ENCODE results near the gene LRRC36.

The LRRC36 gene

DNA sequence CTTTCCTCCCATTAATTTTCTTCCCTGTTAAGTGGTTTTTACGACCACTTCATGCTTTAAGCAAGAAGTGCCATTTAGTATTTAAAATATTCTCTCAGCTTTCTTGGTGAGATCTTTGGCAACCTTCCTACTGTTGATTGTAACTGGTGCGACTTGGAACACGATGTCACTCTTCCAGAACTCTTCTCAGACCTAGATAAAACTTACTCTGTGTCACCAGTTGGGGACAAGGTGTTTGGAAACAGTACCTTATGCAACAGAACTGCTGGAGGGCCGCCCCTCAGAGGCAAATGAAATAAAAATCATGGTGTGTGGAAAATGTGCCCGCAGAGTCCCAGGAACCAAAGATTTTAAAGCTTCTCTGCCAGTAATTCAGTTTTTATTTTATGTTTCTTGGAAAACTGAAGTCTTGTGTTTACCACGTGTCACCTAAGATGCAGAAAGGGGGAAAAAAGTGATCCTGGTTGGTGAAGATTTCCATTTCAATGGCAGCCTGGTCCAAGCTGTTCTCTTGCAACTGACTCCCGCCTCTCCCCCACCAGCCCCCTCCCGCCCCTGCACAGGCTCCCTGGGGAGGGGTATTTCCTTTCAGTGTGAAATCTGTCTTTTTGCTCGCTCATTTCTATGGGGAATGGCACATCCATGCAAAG, 97.1 kb downstream of the LRRC36 start:
- H3K4me3 ChIP-seq (ENCODE audit: low read depth, low read length), result no peak overlapping the region
- DNase-seq (ENCODE audit: low read depth, low spot score), result no peak
- TF ChIP-seq, protein P1, sequence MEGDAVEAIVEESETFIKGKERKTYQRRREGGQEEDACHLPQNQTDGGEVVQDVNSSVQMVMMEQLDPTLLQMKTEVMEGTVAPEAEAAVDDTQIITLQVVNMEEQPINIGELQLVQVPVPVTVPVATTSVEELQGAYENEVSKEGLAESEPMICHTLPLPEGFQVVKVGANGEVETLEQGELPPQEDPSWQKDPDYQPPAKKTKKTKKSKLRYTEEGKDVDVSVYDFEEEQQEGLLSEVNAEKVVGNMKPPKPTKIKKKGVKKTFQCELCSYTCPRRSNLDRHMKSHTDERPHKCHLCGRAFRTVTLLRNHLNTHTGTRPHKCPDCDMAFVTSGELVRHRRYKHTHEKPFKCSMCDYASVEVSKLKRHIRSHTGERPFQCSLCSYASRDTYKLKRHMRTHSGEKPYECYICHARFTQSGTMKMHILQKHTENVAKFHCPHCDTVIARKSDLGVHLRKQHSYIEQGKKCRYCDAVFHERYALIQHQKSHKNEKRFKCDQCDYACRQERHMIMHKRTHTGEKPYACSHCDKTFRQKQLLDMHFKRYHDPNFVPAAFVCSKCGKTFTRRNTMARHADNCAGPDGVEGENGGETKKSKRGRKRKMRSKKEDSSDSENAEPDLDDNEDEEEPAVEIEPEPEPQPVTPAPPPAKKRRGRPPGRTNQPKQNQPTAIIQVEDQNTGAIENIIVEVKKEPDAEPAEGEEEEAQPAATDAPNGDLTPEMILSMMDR (IDR thresholded peaks at IDR 0.05; ENCODE audit: low read depth, low read length), result no peak
- in situ Hi-C loops (cut with HindIII; ENCODE audit: low sequenced_read_pairs), result no loop called here

DNA sequence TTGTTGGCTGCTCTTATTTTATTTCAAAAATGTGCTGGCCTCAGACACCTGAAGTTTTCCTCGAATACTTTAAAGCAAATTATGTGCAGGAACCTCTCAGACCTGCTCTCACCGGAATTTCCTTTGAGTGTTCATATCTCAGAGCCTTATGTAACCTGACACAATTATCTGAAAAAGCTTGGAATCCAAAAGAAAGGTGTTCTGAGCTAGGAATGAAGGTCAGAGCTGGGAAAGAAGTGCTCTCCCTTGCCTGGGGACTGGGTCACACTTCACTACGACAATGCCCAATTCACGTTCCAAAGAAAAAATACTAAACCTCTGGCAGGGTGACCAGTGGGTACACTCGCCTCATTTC, 97.6 kb downstream of the LRRC36 start:
- no peak overlapping the region for H3K4me3 ChIP-seq (ENCODE audit: low read depth, low read length)
- DNase-seq (ENCODE audit: low read depth, low spot score), result no peak
- in situ Hi-C loops (cut with HindIII; ENCODE audit: low sequenced_read_pairs), result no loop called here
- TF ChIP-seq, protein P1 (IDR thresholded peaks at IDR 0.05; ENCODE audit: low read depth, low read length), result no peak

GRCh38 chr16:67425061-67425460, 98.4 kb downstream of the LRRC36 start:
- no peak overlapping the region for H3K4me3 ChIP-seq (ENCODE audit: low read depth, low read length)
- no peak for DNase-seq (ENCODE audit: low read depth, low spot score)
- TF ChIP-seq, protein P1 (IDR thresholded peaks at IDR 0.05; ENCODE audit: low read depth, low read length), result no peak
- in situ Hi-C loops (cut with HindIII; ENCODE audit: low sequenced_read_pairs), result no loop called here

GRCh38 chr16:67425580-67425979, 99.0 kb downstream of the LRRC36 start:
- DNase-seq (ENCODE audit: low read depth, low spot score), result no peak
- in situ Hi-C loops (cut with HindIII; ENCODE audit: low sequenced_read_pairs), result no loop called here
- H3K4me3 ChIP-seq (ENCODE audit: low read depth, low read length), result no peak overlapping the region
- TF ChIP-seq, protein P1 (IDR thresholded peaks at IDR 0.05; ENCODE audit: low read depth, low read length), result no peak

DNA sequence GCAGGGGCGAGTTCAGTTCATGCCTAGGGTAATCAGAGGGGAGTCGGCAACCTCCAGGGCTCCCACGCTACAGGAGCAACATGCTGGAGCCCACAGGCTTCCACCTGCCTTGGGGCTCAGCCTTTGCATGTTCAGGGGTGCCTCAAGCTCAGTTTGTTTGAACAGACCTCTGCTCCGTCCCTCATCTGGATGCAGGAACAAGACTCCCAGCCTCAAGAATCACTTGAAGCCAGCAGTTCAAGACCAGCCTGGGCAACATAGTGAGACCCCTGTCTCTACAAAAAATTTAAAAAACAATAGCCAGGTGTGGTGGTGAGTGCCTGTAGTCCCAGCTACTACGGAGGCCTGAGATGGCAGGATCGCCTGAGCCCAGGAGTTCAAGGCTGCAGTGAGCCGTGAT, 99.4 kb downstream of the LRRC36 start:
- no peak overlapping the region for H3K4me3 ChIP-seq (ENCODE audit: low read depth, low read length)
- TF ChIP-seq, protein P1 (IDR thresholded peaks at IDR 0.05; ENCODE audit: low read depth, low read length), result no peak
- in situ Hi-C loops (cut with HindIII; ENCODE audit: low sequenced_read_pairs), result no loop called here
- DNase-seq (ENCODE audit: low read depth, low spot score), result no peak

DNA sequence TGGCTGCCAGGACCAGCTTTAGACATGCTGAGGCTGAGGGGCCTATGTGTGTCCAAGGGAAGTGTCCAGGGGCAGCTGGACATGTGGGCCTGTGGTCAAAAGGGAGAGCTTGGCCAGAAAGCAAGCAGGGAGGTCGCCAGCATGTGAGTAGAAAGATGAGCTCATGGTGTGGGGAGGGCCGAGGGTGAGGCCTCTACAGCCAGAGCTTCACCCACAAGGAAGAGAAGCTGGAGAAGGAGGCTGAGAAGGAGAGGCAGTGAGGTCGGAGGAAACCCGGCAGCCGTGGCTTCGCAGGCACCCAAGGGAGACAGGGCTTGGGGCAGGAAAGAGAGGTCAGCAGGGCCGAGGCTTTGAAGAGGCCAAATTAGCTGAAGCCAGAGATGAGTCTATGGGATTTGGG, 100.3 kb downstream of the LRRC36 start:
- TF ChIP-seq, protein P1 (IDR thresholded peaks at IDR 0.05; ENCODE audit: low read depth, low read length), result no peak

More for the DNA sequence above, 100.3 kb downstream of the LRRC36 start:
- H3K4me3 ChIP-seq (ENCODE audit: low read depth, low read length), result no peak overlapping the region
- no peak for DNase-seq (ENCODE audit: low read depth, low spot score)
- in situ Hi-C loops (cut with HindIII; ENCODE audit: low sequenced_read_pairs), result no loop called here
